GM21526 (cell line): Measurements from ENCODE around the gene ZMYND15.
"Not testable (repeated sequence)": the region's sequence is repeated elsewhere in the genome, so short reads cannot be mapped to it uniquely, and the experiment has no call there.

Experiments used
- ATAC-seq: cut with Tn5 transposase; IDR thresholded peaks from one replicate; pipeline ENCODE4 v1.9.1; 2021; ENCODE audit warnings: moderate library complexity; ENCODE audit not compliant: unreplicated experiment, low FRiP score

The ZMYND15 gene

DNA sequence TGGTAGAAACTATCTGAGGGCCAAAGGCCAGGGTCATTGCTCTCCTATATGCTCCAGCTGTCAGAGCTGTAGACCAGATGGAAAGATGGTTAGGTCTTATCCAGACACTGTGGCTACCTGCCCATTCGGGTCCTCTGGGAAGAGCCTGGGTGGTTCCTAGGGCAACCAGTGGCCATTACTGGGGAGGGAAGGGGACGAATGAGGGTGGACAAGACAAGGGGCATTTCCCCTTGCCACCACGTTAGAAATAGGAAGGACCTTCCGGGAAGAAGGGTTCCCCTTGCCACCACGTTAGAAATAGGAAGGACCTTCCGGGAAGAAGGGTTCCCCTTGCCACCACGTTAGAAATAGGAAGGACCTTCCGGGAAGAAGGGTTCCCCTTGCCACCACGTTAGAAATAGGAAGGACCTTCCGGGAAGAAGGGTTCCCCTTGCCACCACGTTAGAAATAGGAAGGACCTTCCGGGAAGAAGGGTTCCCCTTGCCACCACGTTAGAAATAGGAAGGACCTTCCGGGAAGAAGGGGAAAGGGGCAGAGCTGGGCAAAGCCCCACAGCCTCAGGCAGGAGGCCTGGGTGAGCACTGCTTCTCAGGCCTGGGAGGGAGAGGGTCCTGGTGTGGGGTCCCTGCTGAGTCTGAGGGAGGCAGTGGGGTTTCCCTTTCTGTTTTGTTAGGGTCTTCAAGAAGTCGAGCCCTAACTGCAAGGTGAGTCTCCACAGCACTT, 25.1 kb upstream of the ZMYND15 start:
- ATAC-seq = not testable (repeated sequence)

DNA sequence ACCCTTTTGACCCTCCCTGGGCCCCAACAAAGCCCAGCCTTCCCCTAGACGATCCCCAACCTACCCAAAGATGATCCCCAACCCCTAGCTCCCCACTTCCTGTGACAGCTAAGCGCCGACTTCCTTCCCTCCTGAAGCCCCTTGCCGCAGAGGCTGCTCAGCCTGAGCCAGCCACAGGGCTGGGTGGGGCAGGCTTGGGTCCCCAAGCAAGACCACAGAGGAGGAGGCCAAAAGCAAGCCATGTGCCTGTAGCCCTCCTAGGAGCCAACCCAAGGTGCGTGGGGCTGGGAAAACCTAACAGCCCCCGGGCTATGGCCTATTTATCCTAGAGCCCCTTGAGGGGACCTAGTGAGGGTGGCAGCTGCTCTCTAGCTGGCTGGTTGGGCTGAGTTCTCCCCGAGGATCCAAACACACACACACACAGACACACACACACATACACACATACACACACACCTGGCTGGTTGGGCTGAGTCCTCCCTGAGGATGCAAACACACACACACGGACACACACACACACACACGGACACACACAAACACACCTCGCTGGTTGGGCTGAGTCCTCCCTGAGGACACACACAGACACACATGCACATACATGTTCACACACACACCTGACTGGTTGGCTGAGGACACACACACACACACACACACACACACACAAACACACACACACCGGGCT, 24.4 kb upstream of the ZMYND15 start:
- ATAC-seq = no peak

DNA sequence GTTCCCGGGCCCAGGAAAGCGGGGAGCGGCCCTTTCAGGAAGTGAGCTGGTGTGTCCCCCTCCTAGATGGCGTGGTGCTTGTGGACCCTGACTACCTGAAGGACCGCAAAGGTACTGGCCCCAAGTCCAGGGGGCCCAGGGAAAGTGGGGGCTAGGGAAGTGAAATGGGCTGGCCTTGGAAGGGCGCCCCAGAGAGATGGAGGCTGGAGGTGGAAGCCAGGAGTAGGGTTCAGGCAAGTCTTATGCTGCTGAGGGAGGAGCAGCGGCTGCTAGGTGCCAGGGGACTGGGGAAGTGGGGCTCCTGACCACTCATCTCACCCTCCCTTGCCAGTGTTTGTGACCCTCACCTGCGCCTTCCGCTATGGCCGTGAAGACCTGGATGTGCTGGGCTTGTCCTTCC, 23.6 kb upstream of the ZMYND15 start:
- no peak for ATAC-seq

DNA sequence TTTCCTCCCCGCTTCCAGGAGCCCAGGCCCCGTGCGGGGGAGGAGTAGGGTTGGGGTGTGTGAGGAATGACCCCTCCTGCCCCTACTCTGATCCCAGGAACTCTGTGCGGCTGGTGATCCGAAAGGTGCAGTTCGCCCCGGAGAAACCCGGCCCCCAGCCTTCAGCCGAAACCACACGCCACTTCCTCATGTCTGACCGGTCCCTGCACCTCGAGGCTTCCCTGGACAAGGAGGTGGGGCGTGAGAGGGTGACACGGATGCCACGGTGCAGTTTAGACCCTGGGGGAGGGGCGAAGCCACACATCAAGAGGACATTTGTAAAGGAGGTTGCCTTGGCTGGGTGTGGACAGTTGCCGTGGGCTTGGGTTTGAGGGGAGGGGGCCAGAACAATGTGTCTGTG, 21.8 kb upstream of the ZMYND15 start:
- ATAC-seq = no peak

DNA sequence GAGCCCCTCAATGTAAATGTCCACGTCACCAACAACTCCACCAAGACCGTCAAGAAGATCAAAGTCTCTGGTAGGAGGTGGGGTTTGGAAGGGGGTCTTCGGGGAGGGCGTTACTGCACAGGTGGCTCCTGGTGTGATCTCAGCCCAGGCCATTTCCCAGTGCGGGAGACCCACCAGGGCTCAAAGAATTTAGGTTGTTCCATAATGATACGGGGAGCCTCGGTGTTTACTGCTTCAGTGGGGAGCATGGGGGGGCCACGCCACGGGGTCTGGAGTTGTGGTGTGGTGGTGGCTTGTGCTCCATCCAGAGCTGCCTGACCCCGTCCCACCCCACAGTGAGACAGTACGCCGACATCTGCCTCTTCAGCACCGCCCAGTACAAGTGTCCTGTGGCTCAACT, 21.4 kb upstream of the ZMYND15 start:
- no peak for ATAC-seq

DNA sequence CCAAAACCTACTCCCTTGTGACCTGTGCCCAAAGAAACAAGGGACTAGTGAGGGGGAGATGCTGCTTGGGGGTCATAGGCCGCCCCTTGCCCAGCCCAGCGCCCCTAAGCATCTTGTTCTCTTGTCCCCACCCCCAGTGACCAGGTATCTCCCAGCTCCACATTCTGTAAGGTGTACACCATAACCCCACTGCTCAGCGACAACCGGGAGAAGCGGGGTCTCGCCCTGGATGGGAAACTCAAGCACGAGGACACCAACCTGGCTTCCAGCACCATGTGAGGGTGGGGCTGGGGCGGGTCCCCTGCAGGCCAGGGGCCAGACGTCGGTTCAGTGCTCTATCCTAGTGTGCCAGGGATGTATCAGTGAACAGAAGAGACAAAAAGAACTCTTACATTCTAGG, 20.5 kb upstream of the ZMYND15 start:
- ATAC-seq = no peak

DNA sequence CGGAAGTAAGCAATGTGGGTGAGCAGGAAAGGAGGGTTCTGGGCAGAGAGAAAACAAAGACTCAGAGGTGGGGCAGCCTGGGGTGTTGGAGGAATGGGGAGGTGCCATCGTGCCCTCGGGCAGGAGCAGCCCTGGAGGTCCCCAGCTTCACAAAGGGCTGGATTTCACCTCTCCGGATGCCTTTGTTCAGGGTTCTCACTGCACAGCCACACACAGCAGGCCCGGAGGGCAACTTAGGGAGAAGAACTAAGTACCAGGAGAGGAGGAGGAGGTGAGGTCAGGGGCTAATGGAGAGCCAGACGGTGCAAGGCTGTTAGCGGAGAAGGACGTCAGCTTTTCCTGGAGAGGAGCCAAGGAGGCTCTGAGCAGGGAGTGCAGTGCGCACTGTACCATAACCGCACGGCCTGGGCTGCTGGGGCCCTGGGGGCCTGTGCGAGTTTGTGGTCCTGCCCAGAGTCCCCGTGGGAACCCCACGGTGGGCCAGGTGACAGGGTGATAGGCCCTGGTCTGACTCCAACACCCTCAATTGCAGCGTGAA, 19.9 kb upstream of the ZMYND15 start:
- ATAC-seq = no peak

DNA sequence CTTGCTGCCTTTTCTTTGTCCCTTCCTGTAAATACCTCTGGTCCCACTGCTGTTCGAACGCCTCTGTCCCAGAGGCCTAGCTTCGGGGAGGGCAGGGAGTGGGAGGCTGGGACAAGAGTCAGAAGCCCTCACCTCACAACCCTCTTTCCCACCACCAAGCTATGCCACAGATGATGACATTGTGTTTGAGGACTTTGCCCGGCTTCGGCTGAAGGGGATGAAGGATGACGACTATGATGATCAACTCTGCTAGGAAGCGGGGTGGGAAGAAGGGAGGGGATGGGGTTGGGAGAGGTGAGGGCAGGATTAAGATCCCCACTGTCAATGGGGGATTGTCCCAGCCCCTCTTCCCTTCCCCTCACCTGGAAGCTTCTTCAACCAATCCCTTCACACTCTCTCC, 18.8 kb upstream of the ZMYND15 start:
- no peak for ATAC-seq

DNA sequence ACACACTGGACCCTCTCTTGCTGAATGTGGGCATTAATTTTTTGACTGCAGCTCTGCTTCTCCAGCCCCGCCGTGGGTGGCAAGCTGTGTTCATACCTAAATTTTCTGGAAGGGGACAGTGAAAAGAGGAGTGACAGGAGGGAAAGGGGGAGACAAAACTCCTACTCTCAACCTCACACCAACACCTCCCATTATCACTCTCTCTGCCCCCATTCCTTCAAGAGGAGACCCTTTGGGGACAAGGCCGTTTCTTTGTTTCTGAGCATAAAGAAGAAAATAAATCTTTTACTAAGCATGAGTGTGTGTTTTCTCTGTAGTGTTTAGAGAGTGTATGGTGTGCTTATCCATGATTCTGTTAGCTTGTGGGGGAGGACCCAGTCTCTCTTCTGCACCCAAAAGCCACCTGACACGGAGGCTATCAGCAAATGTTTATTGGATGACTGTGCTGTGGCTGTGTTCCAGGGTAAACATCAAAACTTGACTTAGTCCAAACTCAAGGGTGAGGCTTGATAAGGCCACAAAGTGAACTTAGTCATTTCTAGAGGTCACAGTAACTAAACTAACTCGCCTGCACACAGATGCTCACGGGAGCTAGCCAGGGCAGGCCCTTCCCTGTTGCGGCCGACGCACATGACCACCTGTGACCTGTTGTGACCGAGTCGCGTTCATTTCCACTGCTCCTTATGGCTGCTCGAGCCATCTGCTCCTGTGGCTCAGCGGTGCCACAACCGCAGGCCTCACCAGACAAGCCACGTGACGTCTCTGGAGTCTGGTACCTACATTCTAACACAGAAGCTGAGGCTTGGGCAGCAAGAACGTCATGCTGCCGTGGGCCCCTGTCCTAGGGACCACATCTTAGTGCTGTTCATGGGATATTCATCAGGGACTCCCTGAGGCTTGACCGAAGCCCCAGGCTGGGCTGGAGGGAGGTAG, 18.2 kb upstream of the ZMYND15 start:
- no peak for ATAC-seq

DNA sequence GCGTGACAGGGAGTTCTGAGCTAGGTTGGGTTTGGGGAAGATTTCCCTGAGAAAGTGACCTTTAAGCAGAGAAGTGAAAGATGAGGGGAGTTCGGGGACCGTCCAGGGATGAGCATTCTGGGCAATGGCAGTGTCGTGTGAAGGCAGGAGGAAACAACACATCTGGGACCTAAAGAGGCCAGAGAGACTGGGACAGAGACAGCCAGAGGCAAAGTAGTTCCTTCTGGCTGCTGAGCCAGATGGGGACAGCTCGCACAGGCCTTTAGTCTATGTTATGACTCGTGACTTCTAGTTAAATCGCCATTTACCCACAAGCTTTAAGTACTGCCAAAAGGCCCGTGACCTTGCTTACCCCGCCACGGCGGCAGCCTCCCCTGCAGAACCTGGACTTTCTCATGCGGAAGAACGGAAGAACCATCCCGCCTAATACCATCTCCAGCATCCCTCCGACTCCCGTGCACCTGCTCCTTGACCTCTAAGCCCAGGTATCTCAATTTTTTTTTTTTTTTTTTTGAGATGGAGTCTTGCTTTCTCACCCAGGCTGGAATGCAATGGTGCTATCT, 16.9 kb upstream of the ZMYND15 start:
- no peak for ATAC-seq

DNA sequence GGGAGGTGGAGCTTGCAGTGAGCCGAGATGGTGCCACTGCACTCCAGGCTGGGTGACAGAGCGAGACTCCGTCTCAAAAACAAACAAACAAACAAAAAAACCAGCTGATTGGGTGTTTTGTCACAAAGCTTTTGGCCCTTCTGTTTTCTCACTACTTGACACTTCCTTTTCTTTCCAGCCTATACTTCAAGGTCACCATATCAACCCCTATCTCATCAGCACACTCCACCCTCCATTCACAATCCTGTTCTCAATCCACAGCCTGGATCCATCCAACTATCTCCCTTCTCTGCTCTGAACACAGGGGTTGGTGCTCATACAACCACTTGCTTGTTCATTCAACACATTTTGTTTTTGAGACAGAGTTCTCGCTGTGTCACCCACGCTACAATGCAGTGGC, 15.0 kb upstream of the ZMYND15 start:
- no peak for ATAC-seq

DNA sequence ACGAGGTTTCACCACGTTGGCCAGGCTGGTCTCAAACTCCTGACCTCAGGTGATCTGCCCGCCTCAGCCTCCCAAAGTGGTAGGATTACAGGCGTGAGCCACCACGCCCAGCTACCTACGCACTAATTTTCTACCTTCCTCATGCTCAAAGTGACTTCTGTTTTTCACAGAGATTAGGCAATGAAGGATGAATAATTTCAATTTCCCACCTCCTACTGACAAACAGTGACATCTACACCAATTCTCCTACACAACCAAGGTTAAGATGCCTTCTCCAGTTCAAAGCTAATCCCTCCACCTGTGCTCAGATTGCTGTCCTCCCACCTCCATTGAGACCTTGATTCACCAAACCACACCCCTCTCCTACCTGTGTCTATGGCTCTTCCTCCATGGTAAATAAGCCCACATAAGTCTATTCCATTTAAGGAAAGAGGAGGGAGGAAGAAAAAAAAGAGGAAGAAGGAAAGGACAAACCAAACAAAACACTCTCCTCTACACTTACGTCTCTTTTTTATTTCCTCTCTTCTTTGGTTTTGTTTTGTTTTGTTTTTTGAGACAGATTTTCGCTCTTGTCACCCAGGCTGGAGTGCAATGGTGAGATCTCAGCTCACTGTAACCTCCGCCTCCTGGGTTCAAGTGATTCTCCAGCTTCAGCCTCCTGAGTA, 13.9 kb upstream of the ZMYND15 start:
- no peak for ATAC-seq

DNA sequence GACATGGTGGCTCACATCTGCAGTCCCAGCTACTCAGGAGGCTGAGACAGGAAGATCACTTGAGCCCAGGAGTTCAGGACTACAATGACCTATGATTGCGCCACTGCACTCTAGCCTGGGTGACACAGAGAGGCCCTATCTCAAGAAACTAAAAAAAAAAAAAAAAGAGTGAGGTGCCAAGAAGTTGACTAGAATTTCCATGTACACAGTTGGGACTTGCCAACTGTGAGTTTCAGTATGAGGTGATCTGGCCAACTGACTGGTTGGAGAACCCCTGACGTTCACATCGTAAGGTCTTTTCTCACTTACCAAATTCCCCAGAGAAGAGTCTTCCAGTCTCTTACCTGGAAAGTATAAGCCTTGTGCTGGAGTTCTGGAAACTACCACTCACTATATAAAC, 11.5 kb upstream of the ZMYND15 start:
- no peak for ATAC-seq

DNA sequence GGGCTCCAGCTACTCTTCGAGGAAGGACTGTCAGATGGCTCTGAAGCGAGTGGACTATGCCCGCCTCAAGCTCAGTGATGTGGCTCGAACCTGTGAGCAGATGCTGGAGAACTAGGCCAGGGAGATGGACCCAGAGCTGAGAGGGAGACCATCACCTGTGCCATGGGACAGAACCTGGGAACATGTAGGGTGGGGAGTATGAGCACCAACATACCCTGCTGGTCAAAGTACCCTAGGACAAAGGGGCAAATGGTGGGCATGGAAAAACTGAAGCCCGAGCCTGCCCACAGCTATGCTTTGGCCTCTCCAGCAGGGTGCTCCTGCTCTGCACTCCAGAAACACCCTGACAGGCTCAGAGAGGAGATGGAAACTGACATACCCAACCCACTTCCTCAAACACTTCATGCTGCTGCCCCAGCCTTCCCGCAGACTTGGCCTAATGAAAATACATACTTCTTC, 6.5 kb upstream of the ZMYND15 start:
- no peak for ATAC-seq

DNA sequence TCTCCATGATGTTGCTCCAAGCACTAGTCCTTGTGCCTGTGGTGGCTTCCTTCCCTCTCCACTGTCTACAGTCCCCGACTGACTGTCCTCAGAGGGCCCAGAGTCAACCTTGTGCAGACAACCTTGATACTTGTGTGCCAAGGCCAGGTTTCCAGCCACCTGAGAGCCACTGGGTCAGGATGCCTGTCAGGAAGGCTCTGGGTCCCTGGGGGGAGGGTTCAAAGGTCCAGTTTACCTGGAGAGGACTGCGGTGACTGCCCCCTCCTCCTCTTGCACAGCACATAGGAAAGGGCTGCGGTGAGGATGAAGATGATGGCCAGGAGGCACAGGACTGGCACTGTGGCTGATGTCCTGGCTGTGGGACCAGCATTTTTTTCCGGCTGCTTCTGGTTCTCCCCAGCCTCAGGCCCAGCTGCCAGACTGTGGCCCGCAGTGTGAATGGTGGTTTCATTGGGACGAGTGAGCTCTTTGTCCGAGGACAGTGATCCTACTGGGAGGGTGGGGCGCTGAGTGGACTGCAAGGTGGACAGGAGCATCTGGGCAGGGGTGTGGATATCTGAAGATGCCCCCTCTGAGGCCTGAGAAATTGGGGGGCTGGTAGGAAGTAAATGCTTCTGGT, 4.7 kb upstream of the ZMYND15 start:
- ATAC-seq = no peak

DNA sequence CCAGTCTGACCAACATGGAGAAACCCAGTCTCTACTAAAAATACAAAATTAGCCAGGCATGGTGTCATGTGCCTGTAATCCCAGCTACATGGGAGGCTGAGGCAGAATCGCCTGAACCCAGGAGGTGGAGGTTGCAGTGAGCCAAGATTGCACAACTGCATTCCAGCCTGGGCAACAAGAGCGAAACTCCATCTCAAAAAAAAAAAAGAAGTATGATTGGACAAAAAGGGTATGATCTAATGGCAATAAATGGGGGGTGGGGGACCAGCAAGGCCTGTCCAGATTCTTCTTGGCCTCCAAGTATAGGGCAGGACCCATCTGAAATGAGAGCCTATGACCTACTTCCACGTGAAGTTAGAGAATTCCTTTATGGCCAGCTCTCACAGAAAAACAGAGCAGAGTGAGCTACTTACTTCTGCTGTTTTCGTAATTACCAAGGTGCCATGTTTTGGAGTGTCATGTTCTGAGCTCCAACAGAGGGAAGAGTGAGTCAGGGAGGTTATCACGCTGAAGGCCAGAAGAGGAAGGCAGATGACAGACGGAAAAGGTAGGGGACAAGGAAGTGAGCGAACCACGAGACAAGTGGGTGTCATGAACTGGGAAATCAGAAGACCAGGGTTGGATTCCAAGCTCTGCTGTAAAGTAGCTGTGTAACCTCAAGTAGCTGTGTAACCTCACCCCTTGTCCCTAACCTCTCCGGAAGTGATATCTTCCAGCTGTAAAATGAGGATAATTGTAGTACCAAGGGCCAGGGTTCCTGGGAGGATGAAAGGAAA, 3.6 kb upstream of the ZMYND15 start:
- ATAC-seq = no peak

DNA sequence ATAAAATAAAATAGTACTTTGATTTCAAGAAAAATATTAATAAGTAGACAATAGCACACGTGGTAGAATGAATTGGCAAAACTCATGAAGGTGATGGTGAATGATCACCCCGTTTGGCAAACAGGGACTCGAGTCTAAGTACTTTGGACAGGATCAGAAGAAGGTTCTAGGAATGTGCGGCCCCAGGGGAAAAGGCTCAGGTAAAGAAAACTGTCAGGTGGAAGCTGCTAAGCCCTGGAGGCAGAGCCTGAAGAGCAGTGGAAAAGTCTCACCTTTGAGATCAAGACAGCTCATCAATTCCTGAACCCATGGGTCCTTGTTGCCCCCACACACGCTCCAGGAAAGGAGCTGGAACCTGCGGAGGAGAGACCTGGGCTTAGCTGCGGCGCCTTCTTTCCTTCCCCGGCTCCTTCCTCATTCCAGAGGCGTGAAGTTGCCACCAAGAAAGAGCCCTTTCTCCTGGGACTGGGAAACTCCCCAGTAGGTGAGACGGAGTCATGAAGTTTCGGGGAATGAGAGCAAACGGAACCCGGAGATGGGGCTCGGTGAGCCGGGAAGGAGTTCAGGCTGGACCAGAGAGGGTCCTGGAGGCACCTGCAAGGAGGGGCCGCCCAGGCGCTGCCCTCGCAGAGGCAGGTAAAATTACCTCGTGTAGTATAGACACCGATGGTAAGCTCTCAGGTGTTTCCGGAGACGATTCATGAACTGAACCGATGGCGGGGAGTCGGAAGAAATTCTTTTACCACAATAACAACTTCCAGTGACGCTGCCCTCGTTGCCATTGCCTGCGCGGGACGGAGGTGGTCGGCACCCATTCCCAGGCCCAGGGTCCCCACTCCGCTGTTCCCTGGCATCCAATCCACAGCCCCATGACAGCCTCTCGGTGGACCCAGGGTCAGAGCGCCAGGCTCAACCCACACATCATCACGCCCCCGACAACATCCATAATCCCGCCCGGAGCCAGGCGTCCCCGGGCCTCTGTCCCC, 1.2 kb upstream of the ZMYND15 start:
- ATAC-seq = no peak

DNA sequence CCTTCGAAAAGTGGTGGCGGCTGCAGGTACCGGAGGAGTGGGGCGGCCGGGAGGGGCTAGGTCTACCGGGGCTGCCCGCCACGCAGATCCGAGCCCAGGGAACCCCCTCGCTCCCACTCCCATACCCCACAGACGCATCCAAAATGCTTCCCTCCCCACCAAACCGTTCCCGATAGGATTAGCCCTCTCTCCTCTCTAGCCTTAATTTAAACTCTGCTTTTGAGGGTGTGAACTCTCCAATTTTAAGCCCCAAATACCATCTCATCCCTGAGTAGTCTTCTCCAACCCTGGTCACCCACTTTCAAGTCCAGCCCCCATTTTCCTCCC, 355 bp downstream of the ZMYND15 start:
- ATAC-seq = no peak
